CD4-positive, alpha-beta T cell treated with Interleukin-2 at 100 ng/mL for 4 hours (primary cell): ENCODE data around the gene MYOD1.

ENCODE experiments used
- DNase-seq: peaks from one replicate; pipeline ENCODE4 v3.0.0-alpha.2; 2020; ENCODE audit warnings: low spot score

Gene MYOD1

GRCh38 chr11:17719028-17719937 is at the start of gene MYOD1:
Gene MYOD1, plus strand, starts transcription at chr11:17719571. Its CDS starts 212 bp downstream, at chr11:17719783.
- DNase-seq, result no peak

- no peak for DNase-seq
Observed at GRCh38 chr11:17672469-17672868, 46.9 kb upstream of the MYOD1 start.

GRCh38 chr11:17673951-17674350 is 45.4 kb upstream of the MYOD1 start:
- no peak for DNase-seq

GRCh38 chr11:17682848-17683247 is 36.5 kb upstream of the MYOD1 start:
- no peak for DNase-seq

GRCh38 chr11:17683377-17684161 is 35.8 kb upstream of the MYOD1 start:
- no peak for DNase-seq

- no peak for DNase-seq
Observed at GRCh38 chr11:17684550-17684949, 34.8 kb upstream of the MYOD1 start.

- DNase-seq, result no peak
Observed at GRCh38 chr11:17686231-17686980, 33.0 kb upstream of the MYOD1 start.

GRCh38 chr11:17687946-17688670 is 31.3 kb upstream of the MYOD1 start:
- no peak for DNase-seq

- DNase-seq, result no peak
Observed at GRCh38 chr11:17691550-17691949, 27.8 kb upstream of the MYOD1 start.

GRCh38 chr11:17691976-17692375 is 27.4 kb upstream of the MYOD1 start:
- DNase-seq, result no peak

GRCh38 chr11:17692931-17693330 is 26.4 kb upstream of the MYOD1 start:
- DNase-seq, result no peak

GRCh38 chr11:17693531-17693930 is 25.8 kb upstream of the MYOD1 start:
- DNase-seq, result no peak

GRCh38 chr11:17694494-17695110 is 24.8 kb upstream of the MYOD1 start:
- no peak for DNase-seq

- no peak for DNase-seq
Observed at GRCh38 chr11:17695454-17696441, 23.6 kb upstream of the MYOD1 start.

- DNase-seq, result no peak
Observed at GRCh38 chr11:17696741-17697140, 22.6 kb upstream of the MYOD1 start.

- DNase-seq, result no peak
Observed at GRCh38 chr11:17697175-17697949, 22.0 kb upstream of the MYOD1 start.

GRCh38 chr11:17699147-17700114 is 19.9 kb upstream of the MYOD1 start:
- DNase-seq, result no peak

- no peak for DNase-seq
Observed at GRCh38 chr11:17700991-17701390, 18.4 kb upstream of the MYOD1 start.
